ENCODE measurements around the gene TCERG1L. TPM values are rescaled to one million over a fixed set of nuclear protein-coding genes. Genes with fewer than 3 reads are reported as not detected.

The TCERG1L gene
- polyA plus RNA-seq, 10 donors = 0.09 to 2.1 (median 0.21) TPM

- DNase-seq = no peak
Observed at GRCh38 chr10:131107970-131108369, 203.6 kb downstream of the TCERG1L start.

GRCh38 chr10:131102676-131103075 is 208.8 kb downstream of the TCERG1L start:
- DNase-seq = no peak

- no peak for DNase-seq
Observed at GRCh38 chr10:131102147-131102546, 209.4 kb downstream of the TCERG1L start.

GRCh38 chr10:131100418-131101410 is 210.8 kb downstream of the TCERG1L start:
- peak in 1 of 3 donors; percentile 17 for DNase-seq

GRCh38 chr10:131099028-131099726 is 212.3 kb downstream of the TCERG1L start:
- DNase-seq = no peak

- no peak for DNase-seq
Observed at GRCh38 chr10:131098416-131098952, 213.0 kb downstream of the TCERG1L start.

- no peak for DNase-seq
Observed at GRCh38 chr10:131096031-131096430, 215.5 kb downstream of the TCERG1L start.

- no peak for DNase-seq
Observed at GRCh38 chr10:131095313-131095580, 216.3 kb downstream of the TCERG1L start.

GRCh38 chr10:131094527-131095312 is 216.8 kb downstream of the TCERG1L start:
- DNase-seq = peak in 1 of 3 donors; percentile 32

GRCh38 chr10:131093795-131094366 is 217.6 kb downstream of the TCERG1L start:
- no peak for DNase-seq

GRCh38 chr10:131093346-131093745 is 218.2 kb downstream of the TCERG1L start:
- no peak for DNase-seq

- DNase-seq = no peak
Observed at GRCh38 chr10:131092876-131093275, 218.6 kb downstream of the TCERG1L start.

GRCh38 chr10:131092386-131092785 is 219.1 kb downstream of the TCERG1L start:
- no peak for DNase-seq

- DNase-seq = no peak
Observed at GRCh38 chr10:131091682-131092081, 219.8 kb downstream of the TCERG1L start.

GRCh38 chr10:131090761-131091661 is 220.5 kb downstream of the TCERG1L start:
- no peak for DNase-seq

GRCh38 chr10:131089861-131090260 is 221.7 kb downstream of the TCERG1L start:
- DNase-seq = no peak

- DNase-seq = no peak
Observed at GRCh38 chr10:131089150-131089549, 222.4 kb downstream of the TCERG1L start.

GRCh38 chr10:131088619-131089018 is 222.9 kb downstream of the TCERG1L start:
- no peak for DNase-seq

GRCh38 chr10:131087464-131088215 is 223.9 kb downstream of the TCERG1L start:
- DNase-seq = no peak

- no peak for DNase-seq
Observed at GRCh38 chr10:131086511-131086910, 225.0 kb downstream of the TCERG1L start.
